SK-N-MC (cell line): Measurements from ENCODE around the gene SYVN1.
"Not testable (repeated sequence)": the region's sequence is repeated elsewhere in the genome, so short reads cannot be mapped to it uniquely, and the experiment has no call there.

Source experiments
- DNase-seq: peaks from one replicate; pipeline ENCODE4 v3.0.0-alpha.2; 2011; ENCODE audit warnings: low read depth, low spot score
- H3K27ac ChIP-seq: fragments of 200-600 bp; sonication (generic); 2 replicates; pipeline ENCODE4 v1.5.1; 2016; ENCODE audit warnings: mixed run types
- H3K36me3 ChIP-seq: fragments of 200-600 bp; sonication (generic); 2 replicates; pipeline ENCODE4 v1.6.1; 2017; ENCODE audit warnings: antibody characterized with exemption, low read length, mixed read lengths; ENCODE audit not compliant: insufficient read depth
- H3K4me3 ChIP-seq: fragments of 200-600 bp; sonication (generic); 2 replicates; pipeline ENCODE4 v1.5.1; 2016
- H3K9ac ChIP-seq: fragments of 200-600 bp; sonication (generic); 2 replicates; pipeline ENCODE4 v1.8.0; 2017; ENCODE audit warnings: mixed run types, mixed read lengths; ENCODE audit not compliant: insufficient read length
- H3K9me3 ChIP-seq: fragments of 200-600 bp; sonication (generic); 2 replicates; pipeline ENCODE4 v1.6.1; 2017; ENCODE audit warnings: low read depth, mild to moderate bottlenecking, antibody characterized with exemption, low read length, moderate library complexity, mixed read lengths
- EZH2 ChIP-seq: fragments of 200-600 bp; sonication (generic); IDR thresholded peaks from one replicate; pipeline ENCODE4 v1.6.1; 2017; ENCODE audit warnings: antibody characterized with exemption
- FOXP2 ChIP-seq: optimal IDR thresholded peaks from 2 replicates; pipeline ENCODE3; 2011; ENCODE audit warnings: mild to moderate bottlenecking, moderate library complexity; ENCODE audit not compliant: insufficient read depth; ENCODE audit errors: extremely low read length, control extremely low read depth
- POLR2AphosphoS5 ChIP-seq: IDR thresholded peaks from 2 replicates; pipeline ENCODE4 v1.6.1; 2012; ENCODE audit warnings: mild to moderate bottlenecking, low read depth, low read length, borderline replicate concordance

SYVN1 gene

GRCh38 chr11:65125197-65126056 is 8.9 kb downstream of the SYVN1 start:
- H3K9ac ChIP-seq, result no peak overlapping the region
- H3K9me3 ChIP-seq, result no peaks in the 10 kb centered on the region
- no peak for DNase-seq
- H3K27ac ChIP-seq, result no peak overlapping the region
- TF ChIP-seq POLR2AphosphoS5 (0 out of 2 replicates have a peak, but pooled peaks have one; percentile 2), EZH2 (no peak)
- no peak overlapping the region for H3K4me3 ChIP-seq
- peaks cover 44% of the 10 kb centered on the region for H3K36me3 ChIP-seq

GRCh38 chr11:65124480-65125196 is 9.7 kb downstream of the SYVN1 start:
- peaks cover 52% of the 10 kb centered on the region for H3K36me3 ChIP-seq
- no peak for DNase-seq
- H3K9ac ChIP-seq, result no peak overlapping the region

GRCh38 chr11:65121865-65122696 is 12.2 kb downstream of the SYVN1 start, which contains the start of the genes FAU and MRPL49:
Gene FAU, minus strand, starts transcription at chr11:65122134. Its CDS starts 321 bp downstream, at chr11:65121813.
Gene MRPL49, plus strand, starts transcription at chr11:65122321. Its CDS starts 26 bp downstream, at chr11:65122347.
- H3K36me3 ChIP-seq, result peaks cover 53% of the 10 kb centered on the region
- H3K4me3 ChIP-seq, result peak within 1 kb of the TSS; percentile 78
- peak within 1 kb of the TSS; percentile 73; the same call in 1 of the 2 replicates for H3K27ac ChIP-seq
- H3K9me3 ChIP-seq, result no peaks in the 10 kb centered on the region
- H3K9ac ChIP-seq, result peak within 1 kb of the TSS; percentile 98
- DNase-seq, result peak; percentile 73
- TF ChIP-seq EZH2, result no peak
- TF ChIP-seq POLR2AphosphoS5, result peak; percentile 98
- TF ChIP-seq FOXP2, result peak; percentile 87

More at GRCh38 chr11:65124480-65125196, 9.7 kb downstream of the SYVN1 start:
- Histone ChIP-seq H3K9me3 (no peaks in the 10 kb centered on the region), H3K27ac (no peak overlapping the region), H3K4me3 (no peak overlapping the region)
- TF ChIP-seq FOXP2 (no peak), POLR2AphosphoS5 (no peak), EZH2 (no peak)

- DNase-seq, result no peak
- H3K27ac ChIP-seq, result peak overlapping the region; percentile 73; the same call in 1 of the 2 replicates
- H3K9ac ChIP-seq, result peak overlapping the region; percentile 98
- H3K36me3 ChIP-seq, result peaks cover 49% of the 10 kb centered on the region
- H3K9me3 ChIP-seq, result no peaks in the 10 kb centered on the region
- peak overlapping the region; percentile 78 for H3K4me3 ChIP-seq
- TF ChIP-seq POLR2AphosphoS5 (no peak), FOXP2 (no peak), EZH2 (no peak)
Observed at GRCh38 chr11:65121447-65121864, 12.9 kb downstream of the SYVN1 start.

DNA sequence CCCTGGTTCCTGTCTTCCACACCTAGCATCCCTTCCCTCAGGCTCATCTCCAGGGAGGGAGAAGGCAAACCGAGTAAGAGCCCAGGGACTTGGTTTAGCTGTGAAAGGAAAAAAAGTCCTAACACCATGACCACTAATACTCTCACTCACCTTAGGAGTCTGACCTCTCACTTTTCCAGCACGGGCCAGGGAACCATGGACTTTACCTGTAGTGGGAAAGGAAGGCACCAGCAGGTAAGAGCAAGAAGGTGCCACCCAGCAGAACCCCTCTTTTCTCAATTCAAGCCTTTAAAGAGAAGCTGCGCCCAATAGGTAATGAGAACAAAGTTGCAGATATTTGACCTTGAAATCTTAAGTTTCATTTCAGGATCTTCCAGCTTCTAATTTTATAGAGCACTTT is 13.5 kb downstream of the SYVN1 start:
- Histone ChIP-seq H3K36me3 (peaks cover 44% of the 10 kb centered on the region), H3K9me3 (no peaks in the 10 kb centered on the region), H3K9ac (peak overlapping the region; percentile 98), H3K27ac (no peak overlapping the region), H3K4me3 (peak overlapping the region; percentile 78)
- no peak for TF ChIP-seq POLR2AphosphoS5
- TF ChIP-seq FOXP2, result no peak
- no peak for TF ChIP-seq EZH2
- no peak for DNase-seq

- DNase-seq, result no peak
- Histone ChIP-seq H3K9ac (no peak overlapping the region), H3K9me3 (no peaks in the 10 kb centered on the region), H3K27ac (no peak overlapping the region), H3K36me3 (peaks cover 38% of the 10 kb centered on the region), H3K4me3 (no peak overlapping the region)
- TF ChIP-seq EZH2 (no peak), POLR2AphosphoS5 (no peak), FOXP2 (no peak)
Observed at GRCh38 chr11:65119670-65119995, 14.7 kb downstream of the SYVN1 start.

DNA sequence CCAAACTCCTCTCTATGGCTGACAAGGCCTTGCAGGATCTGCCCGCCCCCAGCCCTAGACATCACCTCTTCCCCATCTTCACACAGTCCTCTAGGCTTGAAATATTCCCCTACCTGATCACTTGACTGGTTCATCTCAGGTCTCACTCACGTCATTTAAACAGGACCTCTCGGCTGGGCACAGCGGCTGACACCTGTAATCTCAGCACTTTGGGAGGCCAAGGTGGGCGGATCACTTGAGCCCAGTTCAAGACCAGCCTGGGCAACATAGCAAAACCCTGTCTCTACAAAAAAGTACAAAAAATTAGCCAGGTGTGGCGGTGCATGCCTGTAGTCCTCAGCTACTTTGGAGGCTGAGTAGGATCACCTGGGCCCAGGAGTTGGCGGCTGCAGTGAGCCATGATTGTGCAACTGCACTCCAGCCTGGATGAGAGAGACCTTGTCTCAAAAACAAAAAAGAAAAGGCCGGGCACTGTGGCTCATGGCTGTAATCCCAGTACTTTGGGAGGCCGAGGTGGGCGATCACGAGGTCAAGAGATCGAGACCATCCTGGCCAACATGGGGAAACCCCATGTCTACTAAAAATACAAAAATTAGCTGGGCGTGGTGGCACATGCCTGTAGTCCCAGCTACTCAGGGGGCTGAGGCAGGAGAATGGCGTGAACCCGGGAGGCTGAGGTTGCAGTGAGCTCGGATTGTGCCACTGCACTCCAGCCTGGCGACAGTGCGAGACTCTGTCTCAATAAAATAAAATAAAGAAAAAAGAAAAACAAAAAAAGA is 15.2 kb downstream of the SYVN1 start:
- H3K36me3 ChIP-seq, result peaks cover 34% of the 10 kb centered on the region
- not testable (repeated sequence) for H3K27ac ChIP-seq, H3K9ac ChIP-seq, DNase-seq, H3K4me3 ChIP-seq, H3K9me3 ChIP-seq
